Measurements from ENCODE around the gene CPM. TPM values are rescaled to one million over a fixed set of nuclear protein-coding genes. Genes with fewer than 3 reads are reported as not detected.

Gene CPM
- total and polyA plus RNA-seq, 10 of the 15 experiments (the other 5 are each of a cell fraction or from before 2014, with no cell fraction given) = 0.06 to 1.7 (median 0.41) TPM

GRCh38 chr12:68844788-68845695 lies 87.9 kb downstream of the CPM start (continued):
- TF ChIP-seq FOS (IDR thresholded peaks at IDR 0.05; ENCODE audit: borderline replicate concordance, extremely low read depth, insufficient read length) (no peak), STAT3 (IDR thresholded peaks at IDR 0.05; ENCODE audit: low read depth, low read length) (no peak), POLR2AphosphoS2 (IDR thresholded peaks at IDR 0.05; ENCODE audit: low read depth, low read length) (peak; percentile 39; the same call in 1 of the 2 replicates), SIX5 (IDR thresholded peaks at IDR 0.05; ENCODE audit: low read depth, low read length, severe bottlenecking) (no peak), KLF5 (IDR thresholded peaks at IDR 0.05; ENCODE audit: partially characterized antibody) (no peak), HDGF (IDR thresholded peaks at IDR 0.05) (no peak), NFYB (IDR thresholded peaks at IDR 0.05; ENCODE audit: insufficient read depth, low read depth, low read length) (no peak), RUNX3 (IDR thresholded peaks at IDR 0.05; ENCODE audit: low read length) (0 out of 2 replicates have a peak, but pooled peaks have one; percentile 7), SIN3A (IDR thresholded peaks at IDR 0.05; ENCODE audit: low read depth, low read length) (no peak), SREBF2 (IDR thresholded peaks at IDR 0.05; ENCODE audit: low read length) (no peak), ZNF274 (IDR thresholded peaks at IDR 0.05; ENCODE audit: insufficient read depth, insufficient read length) (no peak), POLR2A (IDR thresholded peaks at IDR 0.05; ENCODE audit: low read depth, low read length) (no peak), PAX5 (IDR thresholded peaks at IDR 0.05; ENCODE audit: borderline replicate concordance, low read depth, low read length) (no peak), BCL3 (IDR thresholded peaks at IDR 0.05; ENCODE audit: borderline replicate concordance, insufficient read depth, low read depth, low read length, poor library complexity, severe bottlenecking) (peak; percentile 4), NBN (IDR thresholded peaks at IDR 0.05) (no peak), TAF1 (IDR thresholded peaks at IDR 0.05; ENCODE audit: borderline replicate concordance, low read depth, low read length) (no peak), EP300 (IDR thresholded peaks at IDR 0.05; ENCODE audit: borderline replicate concordance in 1 of 2, control insufficient read depth in 1 of 2, low read depth in 2 of 2, low read length in 2 of 2) (no peak), ESRRA (IDR thresholded peaks at IDR 0.05; ENCODE audit: low read length) (no peak)

Measured in GM12878 (cell line).